Left ventricle myocardium superior (tissue), 1 donor: Measurements from ENCODE around the gene ANAPC4. TPM values are rescaled to one million over a fixed set of nuclear protein-coding genes. Genes with fewer than 3 reads are reported as not detected.
A peak's percentile ranks its signal among the peaks of the same experiment; 100 is the strongest.

Experiments used
- ATAC-seq: fragments of 200-7000 bp; cut with Tn5 transposase; one replicate; pipeline ENCODE4 v1.9.1; 2020; ENCODE audit warnings: mild to moderate bottlenecking, moderate library complexity
- DNase-seq: peaks from one replicate; pipeline ENCODE4 v3.0.0-alpha.2; 2020
- intact Hi-C: fragments of 100-400 bp; cut with micrococcal nuclease; formaldehyde crosslinking; loops from one replicate; pipeline ENCODE4 v1.11.0; 2022
- total RNA-seq: library from RNA; stranded (reverse); fragmentation: NEBNext Ultra II Directional; extraction: Animal tissue kit (Norgen Biotek cat#: 25700); gene quantifications from one replicate; pipeline ENCODE4 v1.2.1, GENCODE V29; 2021
- donor health status: DM: no; HTN: yes; CAD: no; lungs with severe emphysema.

The ANAPC4 gene
- total RNA-seq, 1 donor from 2014 or later: 11.4 TPM

DNA sequence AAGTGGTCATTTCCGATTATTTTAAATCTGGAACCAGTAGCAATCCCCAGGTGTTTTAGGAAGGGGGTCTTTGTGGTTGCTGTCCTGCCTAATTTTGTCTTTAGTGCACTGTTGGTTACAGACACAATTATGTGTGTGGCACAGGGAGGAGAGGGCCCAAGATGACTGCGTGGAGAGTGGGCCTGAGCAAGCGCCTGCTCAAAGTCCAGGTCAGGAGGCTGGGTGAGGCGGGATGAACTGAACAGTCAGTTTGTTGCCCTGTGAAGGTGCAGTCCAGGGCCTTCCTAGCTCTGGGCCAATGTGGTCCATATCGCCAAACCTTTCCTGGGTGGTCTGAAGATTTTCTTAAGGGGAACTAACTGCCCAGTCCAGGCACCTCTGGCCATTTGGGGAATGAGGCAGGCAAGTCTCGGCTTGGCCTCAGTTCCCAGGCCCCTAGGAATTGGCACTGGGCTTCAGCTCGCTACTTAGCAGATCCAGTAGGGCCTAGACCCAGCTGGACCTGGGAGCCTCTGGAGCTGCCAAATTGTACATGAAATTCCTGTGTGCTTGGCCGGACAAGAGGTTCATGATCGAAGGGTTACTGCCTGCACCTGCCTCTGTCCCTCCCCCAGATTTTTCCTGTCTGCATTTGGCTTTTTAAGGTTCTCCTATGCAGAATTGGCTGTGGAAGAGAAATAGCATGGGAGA, 47.6 kb downstream of the ANAPC4 start:
- intact Hi-C loops: no loop called here
- ATAC-seq (peak; percentile 86), DNase-seq (peak; percentile 74)

DNA sequence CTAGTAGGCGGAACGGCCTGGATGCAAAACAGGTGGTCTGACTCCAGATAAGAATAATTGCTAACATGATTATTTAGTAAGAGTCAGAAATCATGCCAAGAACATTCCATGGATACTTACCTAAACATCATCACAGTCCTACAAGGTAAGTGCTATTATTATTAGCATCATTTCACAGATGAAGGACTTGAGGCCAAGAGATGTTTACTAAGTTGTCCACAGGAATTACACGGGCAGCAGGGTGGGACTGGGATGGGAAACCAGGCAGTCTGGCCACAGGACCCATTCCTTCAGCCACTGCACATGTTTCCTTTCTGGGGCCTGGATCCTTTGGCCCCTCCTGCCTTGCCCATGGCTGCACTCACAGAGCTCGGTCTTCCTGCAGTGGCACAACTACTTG, 48.3 kb downstream of the ANAPC4 start:
- DNase-seq (no peak), ATAC-seq (peak; percentile 53)
- intact Hi-C loops: no loop called here

DNA sequence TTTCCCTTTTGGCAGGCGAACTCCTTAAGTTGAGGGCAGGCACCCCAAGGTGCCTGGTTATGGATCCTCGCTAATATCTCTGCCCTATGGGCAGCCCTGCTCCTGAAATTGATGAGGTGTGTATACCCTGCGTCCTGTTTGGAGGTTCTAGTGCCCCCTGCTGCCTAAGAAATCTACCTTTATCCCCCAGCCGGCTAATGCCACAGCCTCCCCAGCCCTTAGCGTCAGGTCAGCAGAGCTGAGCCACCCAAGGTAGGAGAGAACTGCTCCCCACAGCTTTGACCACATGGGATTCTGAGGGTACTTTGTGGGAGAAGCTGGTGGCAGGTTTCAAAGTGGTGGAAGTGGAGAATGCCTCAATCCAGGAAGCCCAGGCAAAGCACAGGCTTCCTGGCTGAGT, 50.8 kb downstream of the ANAPC4 start:
- DNase-seq: no peak
- intact Hi-C loops: no loop called here
- no peak for ATAC-seq

DNA sequence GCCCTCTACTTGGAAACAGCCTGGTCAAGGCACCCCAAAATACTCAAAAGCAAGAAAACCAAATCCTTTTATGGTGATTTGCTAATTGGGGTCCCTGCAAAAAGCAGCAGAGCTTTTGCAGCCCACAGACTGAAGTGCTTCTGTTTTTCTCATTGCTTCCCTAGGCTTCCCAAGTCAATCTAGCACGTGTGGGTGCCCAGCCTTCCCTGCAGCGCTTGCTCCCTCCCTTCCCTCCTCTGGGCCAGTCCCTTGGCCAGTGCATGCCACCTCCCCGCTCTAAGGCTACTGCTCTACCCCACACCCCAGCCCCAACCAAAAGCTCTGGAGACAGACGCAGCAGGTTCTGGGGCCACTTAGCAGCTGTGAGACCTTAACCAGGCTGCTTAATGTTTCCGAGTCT, 53.6 kb downstream of the ANAPC4 start:
- intact Hi-C loops: no loop called here
- no peak for ATAC-seq
- no peak for DNase-seq

DNA sequence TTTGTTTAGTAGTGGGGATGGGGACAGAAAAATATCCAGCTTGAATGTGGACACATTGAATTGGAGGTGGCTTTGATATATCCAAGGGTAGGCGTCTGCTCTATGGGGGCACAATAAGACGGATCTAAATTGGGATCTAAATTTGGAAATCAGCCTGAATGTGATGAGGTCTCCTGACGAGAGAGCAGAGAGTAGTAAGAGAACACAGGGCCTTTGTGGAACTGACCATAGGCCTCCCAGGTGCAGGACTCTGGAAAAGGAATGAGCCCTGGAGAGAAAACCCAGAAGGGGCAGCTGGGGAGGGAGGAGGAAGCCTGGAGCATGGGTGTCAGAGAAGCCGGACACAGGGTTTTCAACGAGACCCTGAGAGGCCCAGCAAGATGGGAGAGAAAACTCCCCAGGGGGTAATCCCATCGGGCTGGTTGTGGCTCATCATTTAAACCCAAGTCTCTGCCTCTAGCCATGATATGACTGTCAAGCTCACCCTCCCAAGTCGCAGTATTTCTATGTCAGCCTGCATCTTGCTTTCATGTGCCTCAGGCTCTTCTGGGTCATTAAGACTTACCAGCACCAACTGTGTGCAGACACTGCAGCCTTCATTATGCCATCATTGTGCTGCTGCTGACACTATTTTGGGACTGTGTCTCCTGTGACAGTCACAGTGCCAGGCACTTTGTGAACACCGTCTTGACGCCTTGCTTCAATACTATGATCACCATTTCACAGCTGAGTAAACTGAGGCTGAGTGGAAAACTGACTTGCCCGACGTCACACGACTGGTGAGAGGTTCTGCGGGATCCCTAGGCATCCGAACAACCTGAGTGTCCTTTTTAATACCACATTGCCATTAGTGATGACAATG, 57.1 kb downstream of the ANAPC4 start:
- ATAC-seq (no peak), DNase-seq (no peak)
- intact Hi-C loops: no loop called here

DNA sequence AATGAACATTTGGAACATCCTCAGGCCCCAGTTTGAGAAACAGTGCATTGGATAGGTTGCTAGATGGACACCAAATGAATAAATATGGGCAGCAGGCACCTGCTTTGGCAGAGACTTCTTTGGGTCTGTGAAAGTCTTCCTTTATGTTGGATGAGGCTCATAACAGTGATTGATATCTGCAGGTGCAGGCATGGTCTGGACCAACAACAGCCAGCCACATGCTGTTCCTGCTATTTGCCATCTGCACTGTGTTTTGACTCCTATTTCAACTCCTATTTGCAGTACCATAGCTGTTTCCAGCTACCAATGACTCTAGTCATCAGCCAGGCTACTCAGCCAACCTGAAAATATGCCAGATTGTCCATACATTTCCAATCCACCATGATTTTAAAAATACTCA, 60.9 kb downstream of the ANAPC4 start:
- intact Hi-C loops: no loop called here
- DNase-seq (no peak), ATAC-seq (no peak)

DNA sequence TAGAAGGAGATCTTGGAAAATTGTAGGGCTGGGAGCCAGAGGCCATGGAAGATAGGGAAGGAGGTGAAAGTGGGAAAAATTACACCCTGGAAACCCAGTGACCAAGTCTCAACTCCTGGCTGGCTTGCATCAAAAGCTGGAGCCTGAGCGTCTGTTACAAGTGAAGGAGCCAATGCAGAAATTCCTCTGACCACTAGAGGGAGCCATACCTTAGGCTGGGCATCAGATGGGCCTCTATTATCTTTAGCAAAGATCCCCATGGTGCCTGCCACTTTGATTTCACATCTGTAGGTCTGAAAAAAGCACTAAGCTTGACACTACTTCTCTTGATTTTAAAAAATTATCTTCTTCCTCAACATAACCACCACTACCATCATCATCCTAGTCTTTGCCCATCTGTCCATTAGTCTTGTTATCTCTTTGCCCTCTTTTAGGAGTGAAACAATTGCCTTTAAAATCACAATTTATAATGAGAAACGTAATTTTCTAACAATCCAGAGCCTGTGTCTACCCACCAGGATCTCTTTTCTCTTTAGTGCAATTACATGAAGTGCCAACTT, 62.9 kb downstream of the ANAPC4 start:
- ATAC-seq (peak; percentile 78), DNase-seq (no peak)
- intact Hi-C loops: loop anchor here (5.0 kb wide), 1 partner anchor 327 kb away; no protein-coding TSS in a partner anchor

DNA sequence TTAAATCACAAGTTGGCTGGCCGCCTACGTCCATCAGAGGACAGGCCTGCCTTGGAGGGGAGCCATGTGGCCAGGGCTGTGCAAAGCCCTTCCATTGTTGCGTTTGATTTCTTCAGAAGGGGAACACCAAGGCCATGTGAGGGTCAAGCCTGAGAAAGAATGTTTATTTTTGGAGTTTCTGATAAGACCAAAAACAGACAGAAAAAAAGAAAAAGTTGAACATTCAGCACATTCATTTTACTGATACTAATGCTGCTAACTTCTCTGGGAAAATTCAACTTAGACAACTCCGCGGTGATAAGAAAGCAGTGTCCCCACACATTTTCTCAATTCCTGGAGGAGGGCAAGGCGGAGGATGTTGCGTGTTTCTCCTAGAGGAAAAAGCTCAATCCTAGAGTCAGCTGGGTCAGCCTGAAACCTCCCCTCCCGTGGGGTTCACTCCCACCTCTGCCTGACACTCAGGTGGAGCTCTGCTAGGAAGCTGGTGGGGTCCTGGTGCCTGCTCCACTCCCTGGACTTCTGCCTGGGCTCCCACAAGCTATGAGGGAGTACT, 63.5 kb downstream of the ANAPC4 start:
- intact Hi-C loops: loop anchor here (5.0 kb wide), 1 partner anchor 327 kb away; no protein-coding TSS in a partner anchor
- peak; percentile 76 for DNase-seq

DNA sequence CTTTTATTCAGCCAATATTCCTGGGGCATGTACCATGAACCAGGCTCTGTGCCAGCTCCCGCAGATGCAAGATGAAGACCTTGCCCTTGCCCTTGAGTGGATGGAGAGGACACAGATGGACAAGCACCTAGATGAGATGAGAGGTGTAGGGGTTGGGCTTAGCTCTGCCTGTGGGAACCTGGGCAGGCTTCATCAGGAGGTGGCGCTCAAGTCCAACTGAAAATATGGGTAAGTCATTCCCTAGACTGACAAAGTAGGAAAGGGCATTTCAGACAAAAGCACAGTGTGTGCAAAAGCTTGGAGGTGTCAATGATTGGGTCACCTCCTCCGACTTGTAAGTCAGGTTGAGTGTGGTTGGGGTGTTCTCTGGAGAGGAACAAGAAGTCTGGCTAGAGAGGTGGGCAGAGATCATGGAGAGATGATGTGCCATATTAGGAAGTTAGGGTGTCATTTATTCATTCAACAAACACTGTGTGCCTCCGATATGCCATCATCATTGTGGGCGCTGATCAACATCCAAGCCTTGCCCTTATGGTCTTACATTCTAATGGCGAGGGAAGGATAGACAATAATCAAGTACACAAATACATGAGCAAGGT, 64.6 kb downstream of the ANAPC4 start:
- ATAC-seq (peak; percentile 88), DNase-seq (peak; percentile 59)
- intact Hi-C loops: loop anchor here (5.0 kb wide), 1 partner anchor 326 kb away; no protein-coding TSS in a partner anchor

More for the DNA sequence above, 63.5 kb downstream of the ANAPC4 start:
- ATAC-seq: peak; percentile 87

DNA sequence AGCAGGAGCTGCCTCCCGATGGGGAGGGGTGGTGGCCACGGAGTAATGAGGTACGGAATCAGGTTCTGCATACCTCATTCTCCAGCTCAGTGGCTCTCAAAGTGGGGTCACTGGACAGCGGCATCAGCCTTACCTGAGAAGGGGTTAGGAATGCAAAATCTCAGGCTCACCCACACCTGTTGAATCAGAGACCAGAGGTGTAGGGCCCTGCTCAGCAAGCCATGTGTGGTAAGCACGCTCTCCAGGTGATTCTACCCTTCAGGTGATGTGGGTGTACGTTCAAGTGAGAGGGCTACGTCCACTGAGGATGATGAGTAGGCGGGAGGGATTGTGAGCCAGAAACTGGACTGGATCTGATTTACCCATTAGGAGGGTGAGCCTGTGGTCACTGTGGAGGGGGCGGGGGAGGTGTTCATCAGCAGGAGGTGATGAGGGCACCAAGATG, 65.8 kb downstream of the ANAPC4 start:
- ATAC-seq (no peak), DNase-seq (no peak)
- intact Hi-C loops: loop anchor here (5.0 kb wide), 1 partner anchor 324 kb away; no protein-coding TSS in a partner anchor

DNA sequence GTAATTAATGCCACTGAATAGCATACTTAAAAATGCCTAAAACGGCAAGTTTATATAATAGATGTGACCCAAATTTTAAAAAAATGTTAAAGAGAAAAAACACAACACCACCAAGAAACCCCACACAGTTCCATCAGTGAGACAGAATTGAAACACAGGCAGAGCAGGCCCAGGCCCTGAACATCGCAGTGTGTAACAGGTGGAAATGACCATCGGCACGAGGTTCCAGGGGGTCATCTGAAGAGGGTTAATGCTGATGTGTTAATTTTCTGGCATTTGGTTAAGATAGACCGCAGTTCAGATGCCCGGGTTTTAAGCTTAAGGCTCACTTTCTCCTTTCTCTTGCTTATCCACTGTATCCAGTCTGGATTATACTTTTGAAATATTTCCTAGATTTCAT, 66.8 kb downstream of the ANAPC4 start:
- intact Hi-C loops: loop anchor here (5.0 kb wide), 1 partner anchor 323 kb away; no protein-coding TSS in a partner anchor
- ATAC-seq (no peak), DNase-seq (no peak)

DNA sequence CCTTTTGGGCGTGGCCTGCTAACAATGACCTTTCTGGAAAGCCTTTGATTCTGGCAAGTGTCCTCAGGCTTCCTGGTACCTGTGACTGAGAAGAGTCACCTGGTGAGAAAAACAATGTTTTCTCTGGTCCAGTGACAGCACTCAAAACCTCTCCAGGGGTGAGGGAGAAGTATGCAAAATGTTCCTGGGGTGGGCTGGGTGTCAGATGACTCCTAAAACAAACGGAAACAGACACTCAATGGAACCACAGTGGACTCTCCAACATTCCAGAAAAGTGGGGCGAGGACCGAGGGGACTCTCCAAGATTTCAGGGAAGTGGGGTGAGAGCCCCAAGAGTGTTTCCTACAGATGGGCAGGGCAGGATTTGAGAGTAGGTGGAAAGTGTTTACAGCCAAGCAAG, 69.5 kb downstream of the ANAPC4 start:
- intact Hi-C loops: no loop called here
- ATAC-seq: no peak
- DNase-seq: no peak

DNA sequence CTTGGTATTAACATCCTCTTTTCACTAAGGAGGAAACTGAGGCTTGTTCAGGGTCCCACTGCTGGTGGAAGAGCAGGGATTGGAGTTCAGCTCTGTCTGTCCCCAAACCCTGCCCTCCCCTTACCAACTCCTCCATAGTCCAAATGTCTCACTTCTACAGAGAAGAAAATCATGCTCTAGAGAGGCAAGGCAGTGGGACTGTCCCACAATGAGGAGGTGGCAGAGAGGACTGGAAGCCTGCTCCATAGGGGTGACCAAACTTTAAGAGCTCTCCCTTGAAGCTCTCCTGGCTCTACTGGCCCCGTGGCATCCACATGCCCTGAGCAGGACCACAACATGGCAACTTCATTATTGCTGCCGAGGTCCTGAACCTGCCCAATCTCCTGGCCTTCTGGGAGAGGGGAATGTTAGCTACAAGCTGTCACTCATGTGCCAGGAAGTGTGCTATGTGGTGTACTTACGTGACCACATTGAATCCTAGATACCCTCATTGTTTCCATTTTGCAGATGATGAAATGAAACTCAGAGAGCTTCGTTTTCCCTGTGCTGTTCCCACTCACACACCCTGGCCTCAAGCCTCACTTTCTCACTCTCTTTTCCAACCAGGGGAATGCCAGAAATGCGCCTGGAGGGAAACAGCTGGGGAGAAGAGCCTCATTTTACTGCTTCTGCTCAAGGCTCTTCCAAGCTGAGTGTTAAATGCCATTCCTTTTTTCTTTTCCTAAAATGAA, 71.5 kb downstream of the ANAPC4 start:
- ATAC-seq: peak; percentile 13
- intact Hi-C loops: no loop called here
- DNase-seq: no peak

DNA sequence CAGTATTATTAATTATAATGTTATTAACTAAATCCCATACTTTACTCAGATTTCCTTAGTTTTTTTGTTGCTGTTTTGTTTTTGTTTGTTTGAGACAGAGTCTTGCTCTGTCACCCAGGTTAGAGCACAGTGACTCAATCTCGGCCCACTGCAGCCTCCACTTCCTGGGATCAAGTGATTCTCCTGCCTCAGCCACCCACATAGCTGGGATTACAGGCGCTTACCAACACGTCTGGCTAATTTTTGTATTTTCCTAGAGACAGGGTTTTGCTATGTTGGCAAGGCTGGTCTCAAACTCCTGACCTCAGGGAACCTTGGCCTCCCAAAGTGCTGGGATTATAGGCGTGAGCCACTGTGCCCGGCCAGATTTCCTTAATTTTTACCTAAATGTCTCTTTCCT, 72.2 kb downstream of the ANAPC4 start:
- intact Hi-C loops: no loop called here
- DNase-seq (no peak), ATAC-seq (no peak)

DNA sequence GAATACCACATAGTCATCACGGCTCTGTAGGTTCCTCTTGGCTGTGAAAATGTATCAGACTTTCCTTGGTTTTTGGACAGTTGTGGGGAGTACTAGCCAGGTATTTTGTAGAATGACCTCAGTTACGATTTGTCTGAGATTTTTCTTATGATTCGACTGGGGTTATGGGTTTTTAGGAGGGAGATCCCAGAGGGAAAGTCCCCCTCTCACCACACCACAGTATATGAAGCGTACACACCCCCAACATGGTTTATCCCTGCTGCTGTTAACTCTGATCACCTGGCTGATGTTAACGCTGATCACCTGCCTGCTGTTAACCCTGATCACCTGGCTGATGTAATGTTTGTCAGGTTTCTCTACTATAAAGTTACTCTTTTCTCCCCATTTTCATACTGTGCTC, 72.6 kb downstream of the ANAPC4 start:
- intact Hi-C loops: no loop called here
- ATAC-seq (no peak), DNase-seq (no peak)

DNA sequence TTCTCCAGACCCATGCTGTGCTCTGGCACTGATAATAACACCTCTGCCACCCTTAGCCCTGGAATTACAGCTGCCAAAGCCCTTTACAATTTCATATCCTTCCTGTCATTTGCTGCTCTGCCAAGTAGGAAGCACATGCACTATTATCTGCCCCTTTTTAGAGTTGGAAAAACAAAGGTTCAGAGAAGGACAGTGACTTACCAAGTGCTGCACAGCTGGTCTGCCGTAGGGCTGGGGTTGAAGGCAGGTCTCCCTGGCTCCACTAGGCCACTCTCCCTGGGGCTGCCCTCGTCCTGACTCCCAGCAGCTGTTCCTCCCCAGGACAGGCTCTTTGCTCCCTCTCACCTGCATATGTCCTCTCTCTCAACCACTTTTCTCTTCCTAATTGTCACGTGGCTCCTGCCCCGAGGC, 73.4 kb downstream of the ANAPC4 start:
- no peak for ATAC-seq
- DNase-seq: no peak
- intact Hi-C loops: no loop called here

DNA sequence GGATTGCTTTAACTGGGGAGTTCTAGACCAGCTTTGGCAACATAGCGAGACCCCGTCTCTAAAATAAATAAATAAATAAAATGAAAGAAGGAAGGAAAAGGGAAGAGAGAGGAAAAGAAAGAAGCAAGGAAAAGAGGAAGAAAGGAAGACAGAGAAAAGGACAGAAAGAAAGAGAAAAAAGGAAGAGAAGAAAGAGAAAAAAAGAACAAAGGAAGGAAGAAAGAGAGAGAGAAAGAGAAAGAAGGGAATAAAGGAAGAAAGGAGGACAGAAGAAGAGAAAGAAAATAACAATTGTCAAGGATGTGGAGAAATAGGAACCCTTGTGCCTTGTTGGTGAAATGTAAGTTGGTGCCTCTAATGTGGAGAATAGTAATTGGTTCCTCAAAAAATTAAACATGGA, 74.6 kb downstream of the ANAPC4 start:
- ATAC-seq (no peak), DNase-seq (no peak)
- intact Hi-C loops: no loop called here

DNA sequence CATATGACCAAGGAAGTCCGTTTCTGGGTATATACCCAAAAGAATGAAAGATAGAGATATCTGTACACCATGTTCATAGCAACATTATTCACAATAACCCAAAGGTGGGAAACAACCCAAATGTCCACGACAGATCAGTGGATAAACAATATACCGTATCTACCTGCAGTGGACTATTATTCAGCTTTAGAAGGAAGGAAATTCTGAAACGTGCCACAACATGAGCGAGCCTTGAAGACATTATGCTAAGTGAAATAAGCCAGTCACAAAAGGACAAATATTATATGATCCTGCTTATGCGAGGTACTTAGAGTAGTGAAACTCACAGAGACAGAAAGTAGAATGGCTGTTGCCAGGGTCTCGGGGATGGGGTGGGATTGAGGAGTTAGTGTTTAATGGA, 75.0 kb downstream of the ANAPC4 start:
- DNase-seq (no peak), ATAC-seq (no peak)
- intact Hi-C loops: no loop called here

DNA sequence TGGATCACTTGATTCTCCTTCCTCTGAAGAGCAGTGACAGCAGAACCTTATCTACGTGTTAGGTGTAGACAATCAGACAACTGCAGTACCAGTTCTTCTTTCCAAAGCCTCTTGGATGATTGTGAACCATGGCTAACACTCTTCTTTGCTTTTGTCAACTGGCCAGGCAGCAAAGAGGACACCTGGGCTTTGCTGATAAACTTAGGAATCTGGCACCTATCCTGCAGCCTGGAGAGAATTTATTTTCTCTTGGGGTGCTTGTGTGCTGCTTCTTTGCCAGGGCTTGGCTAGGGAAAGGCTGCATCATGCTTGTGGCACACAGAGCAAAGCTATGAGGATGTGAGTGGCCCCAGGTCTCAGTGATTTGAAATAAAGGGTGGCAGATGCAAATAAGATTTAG, 77.4 kb downstream of the ANAPC4 start:
- ATAC-seq: peak; percentile 48
- no peak for DNase-seq
- intact Hi-C loops: no loop called here
